K562 (cell line): Measurements from ENCODE around the gene TTC16. TPM values are rescaled to one million over a fixed set of nuclear protein-coding genes. Genes with fewer than 3 reads are reported as not detected.

Experiments
- ATAC-seq: fragments of 200-7000 bp; cut with Tn5 transposase; 3 replicates; pipeline ENCODE4 v1.9.1; 2020; ENCODE audit warnings: moderate library complexity
- BruUV-seq: library from RNA; stranded (reverse); fragments of 400-500 nt; replicated peaks from 2 replicates; lab custom pipeline; 2021; lab: Mats Ljungman, UMichigan
- CTCF ChIA-PET: fragments of 300-600 bp; formaldehyde crosslinking; extraction: SDS; loops from one replicate; lab custom pipeline; 2021; ENCODE audit warnings: low intra/inter-chr PET ratio; lab: Yijun Ruan, JAX
- POLR2A ChIA-PET: fragments of 300-600, 350-650 bp; sonication (Branson Sonifier 250); formaldehyde crosslinking; extraction: SDS; loops from one replicate; lab custom pipeline; 2021; ENCODE audit warnings: antibody characterized with exemption, inconsistent platforms; lab: Yijun Ruan, JAX
- DNase-seq, 4 experiments: peaks; one replicate each; pipeline versions ENCODE4 v3.0.0 to v3.0.0-alpha.2; 2011 to 2018; ENCODE audit warnings: low spot score in 3 of 4, mixed read lengths in 3 of 4; ENCODE audit errors: extremely low read depth in 1 of 4
- FAIRE-seq: peaks from 2 replicates; lab custom pipeline; 2011; peaks lifted over from hg19 to GRCh38; lab: Jason Lieb, UNC
- H2AFZ ChIP-seq: 2 replicates; pipeline ENCODE4 v1.6.0; 2011; ENCODE audit warnings: low read depth, low read length, control low read depth, inconsistent platforms
- H3K27ac ChIP-seq: fragments of 200-600 bp; 3 replicates; pipeline ENCODE4 v1.8.0; 2011; ENCODE audit warnings: low read depth, mild to moderate bottlenecking, control low read depth, inconsistent platforms, low read length, moderate library complexity, mixed read lengths; ENCODE audit errors: extremely low read depth
- H3K27me3 ChIP-seq, 2 experiments: fragments of 300-600 bp in 1 of 2; 2 replicates in 1 of 2; 3 replicates in 1 of 2; pipeline versions ENCODE4 v1.6.0 to v1.8.0; 2011; ENCODE audit warnings: inconsistent platforms in 2 of 2, low read length in 2 of 2, mild to moderate bottlenecking in 1 of 2, mixed read lengths in 1 of 2, moderate library complexity in 1 of 2; ENCODE audit not compliant: control insufficient read depth in 2 of 2, insufficient read depth in 2 of 2
- H3K36me3 ChIP-seq: fragments of 300-600 bp; 3 replicates; pipeline ENCODE4 v1.8.0; 2011; ENCODE audit warnings: mild to moderate bottlenecking, low read length, inconsistent platforms; ENCODE audit not compliant: control insufficient read depth, insufficient read depth
- H3K4me1 ChIP-seq, 2 experiments: fragments of 200-600 bp in 1 of 2; replicated peaks in 1 of 2; 2 replicates in 1 of 2; 3 replicates in 1 of 2; pipeline versions ENCODE4 v1.5.1 to v1.8.0; 2011; ENCODE audit warnings: inconsistent platforms in 2 of 2, low read length in 2 of 2, mild to moderate bottlenecking in 1 of 2, mixed read lengths in 1 of 2, moderate library complexity in 1 of 2; ENCODE audit not compliant: control insufficient read depth in 2 of 2, insufficient read depth in 2 of 2
- H3K4me2 ChIP-seq: 2 replicates; pipeline ENCODE4 v1.6.1; 2011; ENCODE audit warnings: low read length, control low read depth, inconsistent platforms, mixed read lengths; ENCODE audit not compliant: insufficient read depth
- H3K4me3 ChIP-seq: fragments of 200-600 bp; sonication (generic), shearing (Covaris generic); 2 replicates; pipeline ENCODE4 v1.5.1; 2016; ENCODE audit warnings: control low read depth, inconsistent platforms
- H3K79me2 ChIP-seq: fragments of 200-600 bp; 3 replicates; pipeline ENCODE4 v1.8.0; 2011; ENCODE audit warnings: low read length, inconsistent platforms; ENCODE audit not compliant: control insufficient read depth, insufficient read depth
- H3K9ac ChIP-seq, 2 experiments: 2 replicates each; pipeline versions ENCODE4 v1.6.0 to v1.6.1; 2011; ENCODE audit warnings: low read depth in 2 of 2, low read length in 2 of 2, control low read depth in 1 of 2, inconsistent platforms in 1 of 2, mild to moderate bottlenecking in 1 of 2, mixed read lengths in 1 of 2; ENCODE audit not compliant: insufficient read depth in 1 of 2
- H3K9me1 ChIP-seq: one replicate; pipeline ENCODE4 v1.6.0; 2011; ENCODE audit warnings: inconsistent platforms, mild to moderate bottlenecking, low read length, moderate library complexity; ENCODE audit not compliant: control insufficient read depth, insufficient read depth
- H3K9me3 ChIP-seq: replicated peaks from 2 replicates; pipeline ENCODE4 v1.5.1; 2011; ENCODE audit warnings: low read depth, low read length, inconsistent platforms; ENCODE audit not compliant: control insufficient read depth, insufficient read depth
- H4K20me1 ChIP-seq: replicated peaks from 2 replicates; pipeline ENCODE4 v1.6.1; 2011; ENCODE audit warnings: low read length, inconsistent platforms, mixed read lengths; ENCODE audit not compliant: control insufficient read depth, insufficient read depth
- ADNP ChIP-seq: fragments of 200-800 bp; sonication (Bioruptor generic); IDR thresholded peaks from 2 replicates; pipeline ENCODE4 v1.6.1; 2016; ENCODE audit warnings: missing genetic modification characterization, missing compliant biosample characterization
- HNRNPH1 ChIP-seq: fragments of 200-400 bp; formaldehyde crosslinking; optimal IDR thresholded peaks from 2 replicates; pipeline ENCODE3; 2017; ENCODE audit warnings: low read depth, mild to moderate bottlenecking, low read length, moderate library complexity
- OTX1 ChIP-seq: fragments of 450-650 bp; formaldehyde crosslinking; IDR thresholded peaks from 2 replicates; pipeline ENCODE4 v1.4.0; 2022; ENCODE audit warnings: mild to moderate bottlenecking
- SETDB1 ChIP-seq: IDR thresholded peaks from one replicate; pipeline ENCODE4 v1.6.1; 2012; ENCODE audit warnings: low read length, control low read depth, inconsistent platforms
- TCF7L2 ChIP-seq: fragments of 150-350 bp; IDR thresholded peaks from 2 replicates; pipeline ENCODE4 v1.6.1; 2016; ENCODE audit warnings: low read depth, mild to moderate bottlenecking, low read length, moderate library complexity
- ZBTB7A ChIP-seq: IDR thresholded peaks from 2 replicates; pipeline ENCODE4 v1.6.1; 2011; ENCODE audit warnings: low read depth, mild to moderate bottlenecking, low read length, moderate library complexity, borderline replicate concordance; ENCODE audit not compliant: control insufficient read depth
- ZNF253 ChIP-seq: fragments of 250-450 bp; sonication (Bioruptor Pico); conservative IDR thresholded peaks from 2 replicates; pipeline ENCODE4 v1.6.1; 2021; ENCODE audit warnings: mild to moderate bottlenecking
- ZNF408 ChIP-seq: fragments of 250-450 bp; sonication (Bioruptor Pico); IDR thresholded peaks from 2 replicates; pipeline ENCODE4 v1.4.0; 2020; ENCODE audit warnings: low read depth, mild to moderate bottlenecking, moderate library complexity
- ZSCAN29 ChIP-seq: fragments of 450-650 bp; IDR thresholded peaks from 2 replicates; pipeline ENCODE4 v1.6.1; 2017
- WGBS: fragments of 100-300 bp; shearing (Covaris generic); methylation state at CpG from one replicate; pipeline ENCODE4 v1.1.6; 2016; ENCODE audit warnings: low coverage, mixed read lengths; ENCODE audit not compliant: insufficient coverage; ENCODE audit errors: missing lambda C conversion rate; 5-methylcytosine and 5-hydroxymethylcytosine counted together
- in situ Hi-C: fragments of 300-500 bp; cut with MboI; formaldehyde crosslinking; loops from 4 replicates; pipeline ENCODE4 v1.15.0; 2018; ENCODE audit warnings: inconsistent platforms, mixed read lengths
- intact Hi-C: fragments of 100-400 bp; cut with micrococcal nuclease; formaldehyde crosslinking; loops from 2 replicates; pipeline ENCODE4 v1.14.2; 2022
- polyA plus RNA-seq, 8 experiments: library from polyadenylated mRNA; depleted of rRNA in 4 of 8; stranded (reverse) in 5 of 8; unstranded in 3 of 8; fragments of >200 nt; fragmentation: Nextera tagmentation in 2 of 8; fragmentation: Illumina TruSeq in 1 of 8; extraction: Ambion mirVana in 2 of 8; extraction: Trizol in 1 of 8; gene quantifications; 2 replicates each; pipeline versions ENCODE4 v1.2.1 to v1.2.3, GENCODE V29; 2011 to 2014; ENCODE audit warnings: inconsistent platforms in 1 of 8, missing spikeins in 1 of 8
- total RNA-seq, 7 experiments: library from RNA; depleted of rRNA in 6 of 7; stranded (reverse); fragments of >200 nt in 6 of 7; fragmentation: Illumina TruSeq in 2 of 7; extraction: Trizol in 2 of 7; gene quantifications; 2 replicates each; pipeline versions ENCODE4 v1.2.1 to v1.2.3, GENCODE V29; 2011 to 2021; ENCODE audit warnings: low replicate concordance in 1 of 7
- TF ChIP-seq, protein P1 (sequence below), 2 experiments: fragments of 450-650 bp in 1 of 2; sonication (generic) in 1 of 2; formaldehyde crosslinking in 1 of 2; IDR thresholded peaks; 2 replicates each; pipeline versions ENCODE4 v1.7.1 to v1.9.0; 2016 to 2022; ENCODE audit warnings: inconsistent platforms in 1 of 2, mild to moderate bottlenecking in 1 of 2, missing genetic modification reagents in 1 of 2

The TTC16 gene
- total and polyA plus RNA-seq, 9 of the 15 experiments (the other 6 are each of a cell fraction or from before 2014, with no cell fraction given): 0.11 TPM; not detected in 8

DNA sequence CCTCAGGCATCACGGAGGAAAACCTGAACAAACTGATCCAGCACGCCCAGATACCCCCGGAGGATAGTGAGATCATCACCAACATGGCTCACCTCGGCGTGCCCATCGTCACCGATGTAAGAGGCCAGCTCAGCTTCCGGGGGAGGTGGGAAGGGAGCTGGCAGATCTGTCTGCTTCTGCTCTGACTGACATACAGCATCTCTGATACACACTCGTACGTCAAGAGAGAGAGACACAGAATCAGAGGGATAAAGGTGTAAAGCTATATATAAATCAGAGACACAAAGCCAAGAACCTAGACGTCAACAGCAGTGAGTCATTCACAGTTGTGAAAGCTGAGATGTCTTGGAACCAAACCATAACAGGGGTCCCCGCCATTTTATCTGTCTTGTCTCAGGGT lies 39.2 kb upstream of the TTC16 start:
- in situ Hi-C loops (no loop called here), intact Hi-C loops (no loop called here)
- Histone ChIP-seq H3K27ac (no peak overlapping the region), H2AFZ (no peak overlapping the region), H3K27me3 (no peaks in the 10 kb centered on the region), H3K9ac (no peak overlapping the region), H3K9me1 (no peaks in the 10 kb centered on the region), H3K4me3 (no peak overlapping the region), H3K4me2 (no peak overlapping the region), H4K20me1 (no peaks in the 10 kb centered on the region), H3K36me3 (peaks cover 35% of the 10 kb centered on the region; the same call in 2 of the 3 replicates), H3K9me3 (no peaks in the 10 kb centered on the region), H3K4me1 (no peaks in the 10 kb centered on the region; a peak in 1 of 5 replicates), H3K79me2 (no peaks in the 10 kb centered on the region)
- DNase-seq (no peak), ATAC-seq (no peak), FAIRE-seq (no peak)
- CTCF ChIA-PET: no interaction called here
- WGBS: 68% methylated on average over 12 of the region's 12 CpGs
- no TSS peak for BruUV-seq
- POLR2A ChIA-PET: interaction anchor here (0.6 to 1.2 kb wide), 2 partner anchors 9 to 68 kb away, joined by 3 read pairs; no protein-coding TSS in a partner anchor
- no peak for TF ChIP-seq ZBTB7A
- TF ChIP-seq, protein P1, sequence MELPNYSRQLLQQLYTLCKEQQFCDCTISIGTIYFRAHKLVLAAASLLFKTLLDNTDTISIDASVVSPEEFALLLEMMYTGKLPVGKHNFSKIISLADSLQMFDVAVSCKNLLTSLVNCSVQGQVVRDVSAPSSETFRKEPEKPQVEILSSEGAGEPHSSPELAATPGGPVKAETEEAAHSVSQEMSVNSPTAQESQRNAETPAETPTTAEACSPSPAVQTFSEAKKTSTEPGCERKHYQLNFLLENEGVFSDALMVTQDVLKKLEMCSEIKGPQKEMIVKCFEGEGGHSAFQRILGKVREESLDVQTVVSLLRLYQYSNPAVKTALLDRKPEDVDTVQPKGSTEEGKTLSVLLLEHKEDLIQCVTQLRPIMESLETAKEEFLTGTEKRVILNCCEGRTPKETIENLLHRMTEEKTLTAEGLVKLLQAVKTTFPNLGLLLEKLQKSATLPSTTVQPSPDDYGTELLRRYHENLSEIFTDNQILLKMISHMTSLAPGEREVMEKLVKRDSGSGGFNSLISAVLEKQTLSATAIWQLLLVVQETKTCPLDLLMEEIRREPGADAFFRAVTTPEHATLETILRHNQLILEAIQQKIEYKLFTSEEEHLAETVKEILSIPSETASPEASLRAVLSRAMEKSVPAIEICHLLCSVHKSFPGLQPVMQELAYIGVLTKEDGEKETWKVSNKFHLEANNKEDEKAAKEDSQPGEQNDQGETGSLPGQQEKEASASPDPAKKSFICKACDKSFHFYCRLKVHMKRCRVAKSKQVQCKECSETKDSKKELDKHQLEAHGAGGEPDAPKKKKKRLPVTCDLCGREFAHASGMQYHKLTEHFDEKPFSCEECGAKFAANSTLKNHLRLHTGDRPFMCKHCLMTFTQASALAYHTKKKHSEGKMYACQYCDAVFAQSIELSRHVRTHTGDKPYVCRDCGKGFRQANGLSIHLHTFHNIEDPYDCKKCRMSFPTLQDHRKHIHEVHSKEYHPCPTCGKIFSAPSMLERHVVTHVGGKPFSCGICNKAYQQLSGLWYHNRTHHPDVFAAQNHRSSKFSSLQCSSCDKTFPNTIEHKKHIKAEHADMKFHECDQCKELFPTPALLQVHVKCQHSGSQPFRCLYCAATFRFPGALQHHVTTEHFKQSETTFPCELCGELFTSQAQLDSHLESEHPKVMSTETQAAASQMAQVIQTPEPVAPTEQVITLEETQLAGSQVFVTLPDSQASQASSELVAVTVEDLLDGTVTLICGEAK (IDR thresholded peaks at IDR 0.05): no peak
- TF ChIP-seq, protein P1 (CRISPR knock-in tag; IDR thresholded peaks at IDR 0.05): no peak
- no peak for TF ChIP-seq ADNP (tag)
- no peak for TF ChIP-seq OTX1 (CRISPR knock-in tag)
- TF ChIP-seq SETDB1: no peak
- TF ChIP-seq ZNF253 (CRISPR knock-in tag): no peak
- TF ChIP-seq HNRNPH1: no peak
- no peak for TF ChIP-seq ZSCAN29
- no peak for TF ChIP-seq TCF7L2
- TF ChIP-seq ZNF408 (CRISPR knock-in tag): no peak
